HepG2 (cell line): ENCODE data around the gene NOTUM. TPM values are rescaled to one million over a fixed set of nuclear protein-coding genes. Genes with fewer than 3 reads are reported as not detected.

Experiments
- ATF3 ChIP-seq: sonication (generic); formaldehyde crosslinking; IDR thresholded peaks from 2 replicates; pipeline ENCODE4 v1.4.0; 2020; ENCODE audit warnings: missing genetic modification reagents
- ATF4 ChIP-seq, 2 experiments: fragments of 450-650 bp in 1 of 2; sonication (generic) in 1 of 2; formaldehyde crosslinking; IDR thresholded peaks; 2 replicates each; pipeline versions ENCODE4 v1.5.0 to v1.8.0; 2020 to 2022; ENCODE audit warnings: mild to moderate bottlenecking in 1 of 2, missing genetic modification reagents in 1 of 2
- CREB3 ChIP-seq: sonication (generic); formaldehyde crosslinking; IDR thresholded peaks from 2 replicates; pipeline ENCODE4 v1.5.0; 2020; ENCODE audit warnings: missing genetic modification reagents
- HMG20B ChIP-seq: conservative IDR thresholded peaks from 2 replicates; pipeline ENCODE4 v1.6.1; 2016; ENCODE audit warnings: missing genetic modification reagents, missing compliant biosample characterization
- KDM1A ChIP-seq: IDR thresholded peaks from 2 replicates; pipeline ENCODE4 v1.6.1; 2016; ENCODE audit warnings: missing compliant biosample characterization
- MAFG ChIP-seq: sonication (generic); formaldehyde crosslinking; IDR thresholded peaks from 2 replicates; pipeline ENCODE4 v1.5.1; 2020; ENCODE audit warnings: mild to moderate bottlenecking, missing genetic modification reagents
- MED1 ChIP-seq: sonication (generic); formaldehyde crosslinking; IDR thresholded peaks from 2 replicates; pipeline ENCODE4 v1.4.0; 2020; ENCODE audit warnings: missing genetic modification reagents
- NBN ChIP-seq: fragments of 450-650 bp; conservative IDR thresholded peaks from 2 replicates; pipeline ENCODE4 v1.6.1; 2017
- NFE2L2 ChIP-seq: fragments of 150-350 bp; IDR thresholded peaks from 2 replicates; pipeline ENCODE4 v1.6.1; 2014; ENCODE audit warnings: low read length
- NFRKB ChIP-seq: fragments of 450-650 bp; IDR thresholded peaks from 2 replicates; pipeline ENCODE4 v1.6.1; 2017
- PTBP1 ChIP-seq: fragments of 200-400 bp; formaldehyde crosslinking; IDR thresholded peaks from 2 replicates; pipeline ENCODE4 v1.6.1; 2018; ENCODE audit warnings: low read length, low read depth; ENCODE audit not compliant: poor library complexity, severe bottlenecking
- RBFOX2 ChIP-seq: fragments of 200-400 bp; formaldehyde crosslinking; IDR thresholded peaks from 2 replicates; pipeline ENCODE4 v1.6.1; 2017; ENCODE audit warnings: low read depth, mild to moderate bottlenecking, low read length
- RFXANK ChIP-seq: IDR thresholded peaks from 2 replicates; pipeline ENCODE4 v1.6.1; 2016
- TFE3 ChIP-seq: IDR thresholded peaks from 2 replicates; pipeline ENCODE4 v1.6.1; 2016
- ZBTB14 ChIP-seq: sonication (generic); formaldehyde crosslinking; IDR thresholded peaks from 2 replicates; pipeline ENCODE4 v1.4.0; 2020; ENCODE audit warnings: missing genetic modification reagents
- ZBTB34 ChIP-seq: sonication (generic); formaldehyde crosslinking; IDR thresholded peaks from 2 replicates; pipeline ENCODE4 v1.8.0; 2022; ENCODE audit warnings: mild to moderate bottlenecking, missing genetic modification reagents
- ZFP36L1 ChIP-seq: sonication (generic); formaldehyde crosslinking; IDR thresholded peaks from 2 replicates; pipeline ENCODE4 v1.8.0; 2022; ENCODE audit warnings: mild to moderate bottlenecking, missing genetic modification reagents, moderate library complexity
- ZNF274 ChIP-seq: sonication (generic); formaldehyde crosslinking; IDR thresholded peaks from 2 replicates; pipeline ENCODE4 v1.5.1; 2020; ENCODE audit warnings: mild to moderate bottlenecking, missing genetic modification reagents
- ZUFSP ChIP-seq: sonication (generic); formaldehyde crosslinking; IDR thresholded peaks from 2 replicates; pipeline ENCODE4 v1.9.0; 2021; ENCODE audit warnings: missing genetic modification reagents, mild to moderate bottlenecking, borderline replicate concordance
- polyA plus RNA-seq, 8 experiments: library from polyadenylated mRNA; depleted of rRNA in 3 of 8; stranded (reverse) in 7 of 8; unstranded in 1 of 8; fragments of >200 nt; fragmentation: Illumina TruSeq in 4 of 8; extraction: Trizol in 4 of 8; gene quantifications; 2 replicates each; pipeline versions ENCODE4 v1.2.1 to v1.2.3, GENCODE V29; 2011 to 2016; ENCODE audit warnings: low read depth in 4 of 8, missing spikeins in 1 of 8, mixed read lengths in 1 of 8; ENCODE audit not compliant: insufficient read depth in 1 of 8
- total RNA-seq, 5 experiments: library from RNA; depleted of rRNA; stranded (reverse); fragments of >200 nt; fragmentation: Illumina TruSeq; extraction: Trizol; gene quantifications; 2 replicates each; pipeline ENCODE4 v1.2.3, GENCODE V29; 2016; ENCODE audit warnings: low read depth in 1 of 5

The NOTUM gene
- total and polyA plus RNA-seq, 2 of the 13 experiments (the other 11 are each of a cell fraction or from before 2014, with no cell fraction given), result 150 to 160 TPM

- TF ChIP-seq TFE3 (CRISPR knock-in tag) (no peak), ATF3 (CRISPR knock-in tag) (0 out of 2 replicates have a peak, but pooled peaks have one; percentile 15), ATF4 (CRISPR knock-in tag; IDR thresholded peaks at IDR 0.05) (no peak), NBN (no peak), NFRKB (no peak), ZNF274 (CRISPR knock-in tag) (peak; percentile 62; the same call in 1 of the 2 replicates), KDM1A (CRISPR knock-in tag) (no peak), ZUFSP (CRISPR knock-in tag) (no peak), RBFOX2 (peak; percentile 89), CREB3 (CRISPR knock-in tag) (peak; percentile 56; the same call in 1 of the 2 replicates), NFE2L2 (no peak), ZFP36L1 (CRISPR knock-in tag) (no peak), MAFG (no peak), PTBP1 (no peak), ZBTB34 (CRISPR knock-in tag) (no peak), ZBTB14 (CRISPR knock-in tag) (peak; percentile 21; the same call in 1 of the 2 replicates), HMG20B (CRISPR knock-in tag) (no peak), RFXANK (CRISPR knock-in tag) (no peak), MED1 (peak; percentile 28)
These were observed 823 bp upstream of the NOTUM start (continued) for GRCh38 chr17:81961521-81962498.
